Anterior cingulate cortex (tissue), 58 donors: ENCODE measurements around the gene RASSF7.

ENCODE experiments used
- DNase-seq, 58 donors: peaks; one replicate each; lab custom pipeline; 2025; lab: John Stamatoyannopoulos, UW

Gene RASSF7

DNA sequence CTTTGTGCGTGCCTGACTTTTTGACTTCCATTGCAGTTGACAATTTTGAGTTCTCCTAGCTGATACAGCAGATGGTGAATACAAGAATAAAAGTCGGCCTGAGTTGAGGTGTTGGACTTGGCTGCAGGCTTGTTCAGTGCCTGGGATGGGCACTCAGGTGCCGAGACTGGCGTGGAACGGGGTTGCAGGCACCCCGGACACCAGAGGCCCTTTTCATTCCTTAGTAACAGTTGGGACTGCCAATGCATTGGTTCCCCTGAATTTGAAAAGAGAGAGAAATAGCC lies 16.8 kb downstream of the RASSF7 start:
- no peak for DNase-seq

GRCh38 chr11:578276-579035 lies 17.7 kb downstream of the RASSF7 start:
- DNase-seq: no peak

- DNase-seq: no peak
Measured at GRCh38 chr11:579830-580601, 19.2 kb downstream of the RASSF7 start.

DNA sequence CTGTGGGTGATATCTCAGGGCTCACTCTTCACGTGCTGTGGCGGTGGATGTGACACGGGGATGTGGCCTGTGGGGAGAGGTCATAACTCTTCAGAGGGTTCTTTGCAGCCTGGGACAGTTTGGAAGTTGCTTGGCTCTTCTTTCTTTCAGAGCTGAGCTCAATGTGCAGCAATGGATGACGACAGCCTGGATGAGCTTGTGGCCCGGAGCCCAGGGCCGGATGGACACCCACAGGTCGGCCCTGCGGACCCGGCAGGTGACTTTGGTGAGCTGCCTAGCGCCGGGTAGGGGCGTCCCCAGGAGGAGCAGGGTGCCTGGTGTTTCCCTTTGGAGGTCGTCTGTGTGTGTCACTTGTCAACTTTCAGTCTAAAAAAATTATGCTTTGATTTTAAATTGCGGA lies 20.6 kb downstream of the RASSF7 start:
- DNase-seq: no peak

DNA sequence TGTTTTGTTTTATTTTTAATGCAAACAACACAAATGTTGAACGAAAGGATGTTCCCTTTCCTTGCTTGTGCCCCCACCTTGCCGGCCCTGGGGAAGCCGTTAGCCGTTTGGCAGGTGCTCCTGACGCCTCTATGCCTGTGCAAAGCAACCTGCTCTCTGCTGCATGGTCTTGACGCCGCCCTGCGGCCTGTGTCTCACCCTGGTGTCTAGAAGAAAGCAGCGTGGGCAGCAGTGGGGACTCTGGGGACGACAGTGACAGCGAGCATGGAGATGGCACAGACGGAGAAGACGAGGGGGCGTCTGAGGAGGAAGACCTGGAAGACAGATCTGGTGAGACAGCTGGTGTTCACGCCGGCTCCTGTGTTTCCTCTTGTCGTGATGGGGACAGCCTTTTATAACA lies 21.0 kb downstream of the RASSF7 start:
- peak in 31 of 58 donors; percentile 12 to 82 (median 49) for DNase-seq

- no peak for DNase-seq
Measured at GRCh38 chr11:584287-584686, 23.5 kb downstream of the RASSF7 start.

GRCh38 chr11:586376-587316 lies 25.9 kb downstream of the RASSF7 start:
- DNase-seq: no peak

GRCh38 chr11:587546-587945 lies 26.8 kb downstream of the RASSF7 start:
- DNase-seq: no peak

DNA sequence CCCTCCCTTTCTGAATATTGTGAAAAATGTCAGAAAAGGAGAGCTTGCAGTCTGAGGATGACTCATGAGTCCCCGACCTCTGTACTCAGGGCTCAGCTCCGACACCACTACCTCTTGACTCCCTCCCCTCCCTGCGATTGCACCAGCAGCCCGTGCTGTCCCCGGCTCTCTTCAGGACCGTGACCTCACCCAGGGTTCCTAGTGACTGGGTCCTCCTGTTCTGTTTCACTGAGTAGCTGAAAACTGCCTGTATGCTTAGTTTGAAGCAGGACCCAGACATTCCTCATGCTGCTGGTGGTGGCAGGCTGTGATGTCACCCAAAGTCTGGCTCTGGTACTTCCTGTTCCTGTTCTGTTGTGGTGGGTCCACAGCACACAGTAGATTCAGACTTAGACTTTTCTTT lies 27.2 kb downstream of the RASSF7 start:
- peak in 1 of 58 donors; percentile 15 for DNase-seq

GRCh38 chr11:589798-590197 lies 29.0 kb downstream of the RASSF7 start:
- no peak for DNase-seq

- no peak for DNase-seq
Measured at GRCh38 chr11:590997-591396, 30.2 kb downstream of the RASSF7 start.

DNA sequence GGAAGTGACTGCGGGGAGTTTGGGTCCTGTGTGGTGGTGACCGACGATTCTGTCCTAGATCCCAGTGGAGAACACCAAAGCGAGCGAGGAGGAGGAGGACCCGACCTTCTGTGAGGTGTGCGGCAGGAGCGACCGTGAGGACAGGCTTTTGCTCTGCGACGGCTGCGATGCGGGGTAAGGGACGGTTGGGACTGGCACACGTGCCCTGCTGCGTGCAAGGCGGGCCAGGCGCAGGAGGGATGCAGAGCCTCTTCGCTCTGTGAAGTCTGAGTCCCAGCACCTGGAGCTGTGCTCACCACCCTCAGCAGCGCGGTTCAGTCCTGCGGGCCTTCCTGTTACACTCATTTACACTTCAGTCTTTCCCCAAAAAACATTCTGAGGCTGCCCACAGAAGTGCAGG lies 31.7 kb downstream of the RASSF7 start:
- no peak for DNase-seq

GRCh38 chr11:592918-593317 lies 32.1 kb downstream of the RASSF7 start:
- no peak for DNase-seq

DNA sequence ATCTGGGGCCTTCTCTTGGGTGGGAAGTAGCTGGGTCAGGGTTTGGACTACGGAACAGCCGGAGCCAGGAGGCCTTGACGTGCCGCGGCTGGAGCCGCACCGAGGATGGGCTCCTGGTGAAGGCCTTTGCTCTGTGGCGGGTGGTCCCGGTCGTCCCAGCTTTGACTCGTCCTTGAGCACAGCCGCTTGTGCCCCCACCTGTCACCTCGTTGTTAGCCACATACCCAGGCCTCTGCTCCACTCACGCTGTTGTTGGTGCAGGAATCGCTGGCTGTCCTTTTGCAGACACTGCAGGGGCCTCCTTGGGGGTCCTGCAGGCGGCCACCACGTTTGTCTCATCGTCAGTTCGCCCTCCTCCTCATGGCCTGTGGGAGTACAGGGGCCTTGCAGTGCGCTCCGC lies 32.6 kb downstream of the RASSF7 start:
- DNase-seq: no peak

- no peak for DNase-seq
Measured at GRCh38 chr11:595400-595799, 34.6 kb downstream of the RASSF7 start.

DNA sequence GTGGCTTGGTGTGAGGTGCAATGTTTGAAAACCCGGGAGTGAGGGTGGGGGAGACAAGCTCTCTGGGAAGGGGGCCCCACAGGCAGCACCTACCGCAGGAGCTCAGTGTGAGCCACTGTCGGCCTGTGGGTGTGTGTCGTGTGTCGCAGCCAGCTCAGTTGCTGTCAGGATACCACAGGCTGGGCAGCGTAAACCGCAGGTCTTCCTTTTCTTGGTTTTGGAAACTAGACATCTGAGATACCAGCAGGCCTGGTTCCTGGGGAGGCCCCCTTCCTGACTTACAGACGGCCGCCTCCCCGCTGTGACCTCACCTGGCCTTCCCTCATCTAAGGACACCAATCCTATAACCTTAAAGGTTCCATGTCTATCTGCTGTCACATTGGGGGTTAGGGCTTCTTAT lies 35.6 kb downstream of the RASSF7 start:
- DNase-seq: no peak

GRCh38 chr11:597166-597725 lies 36.5 kb downstream of the RASSF7 start:
- DNase-seq: no peak

GRCh38 chr11:598005-598680 lies 37.4 kb downstream of the RASSF7 start:
- DNase-seq: no peak

GRCh38 chr11:601573-602245 lies 40.9 kb downstream of the RASSF7 start:
- DNase-seq: no peak

- DNase-seq: no peak
Measured at GRCh38 chr11:603154-603553, 42.4 kb downstream of the RASSF7 start.
